MM.1S (cell line): ENCODE data around the gene CDKN3.

Experiments used
- DNase-seq: peaks from one replicate; pipeline ENCODE4 v3.0.0-alpha.2; 2015
- H2AFZ ChIP-seq: fragments of 300-600 bp; sonication (generic); 2 replicates; pipeline ENCODE4 v1.6.0; 2016; ENCODE audit warnings: antibody characterized with exemption, low read length
- H3F3A ChIP-seq: fragments of 300-600 bp; sonication (generic); 2 replicates; pipeline ENCODE4 v1.6.1; 2016; ENCODE audit warnings: mild to moderate bottlenecking, antibody characterized with exemption, low read length, moderate library complexity, mixed read lengths; ENCODE audit not compliant: insufficient read depth
- H3K27ac ChIP-seq: fragments of 300-600 bp; sonication (generic); 2 replicates; pipeline ENCODE4 v1.5.1; 2016; ENCODE audit warnings: mild to moderate bottlenecking, low read length
- H3K27me3 ChIP-seq: fragments of 300-600 bp; sonication (generic); replicated peaks from 2 replicates; pipeline ENCODE4 v1.6.0; 2016; ENCODE audit warnings: low read length; ENCODE audit not compliant: insufficient read depth
- H3K36me3 ChIP-seq: fragments of 300-600 bp; sonication (generic); replicated peaks from 2 replicates; pipeline ENCODE4 v1.6.1; 2016; ENCODE audit warnings: mild to moderate bottlenecking, low read length, mixed read lengths; ENCODE audit not compliant: insufficient read depth
- H3K4me1 ChIP-seq: fragments of 300-600 bp; sonication (generic); 2 replicates; pipeline ENCODE4 v1.6.1; 2016; ENCODE audit warnings: low read length, mixed read lengths
- H3K4me2 ChIP-seq: fragments of 300-600 bp; sonication (generic); 2 replicates; pipeline ENCODE4 v1.6.0; 2016; ENCODE audit warnings: low read depth, low read length
- H3K4me3 ChIP-seq: fragments of 300-600 bp; sonication (generic); 2 replicates; pipeline ENCODE4 v1.5.1; 2016; ENCODE audit warnings: low read length, mixed read lengths
- H3K79me2 ChIP-seq: fragments of 300-600 bp; sonication (generic); 2 replicates; pipeline ENCODE4 v1.6.1; 2016; ENCODE audit warnings: mixed run types, low read length, mixed read lengths
- H3K9ac ChIP-seq: fragments of 300-600 bp; sonication (generic); 2 replicates; pipeline ENCODE4 v1.6.1; 2016; ENCODE audit warnings: low read length, mixed read lengths
- H3K9me2 ChIP-seq: fragments of 300-600 bp; sonication (generic); replicated peaks from 2 replicates; pipeline ENCODE4 v1.6.1; 2016; ENCODE audit warnings: mild to moderate bottlenecking, low read length, mixed read lengths; ENCODE audit not compliant: insufficient read depth
- H3K9me3 ChIP-seq: fragments of 300-600 bp; sonication (generic); replicated peaks from 2 replicates; pipeline ENCODE4 v1.6.1; 2016; ENCODE audit warnings: mild to moderate bottlenecking, low read length, mixed read lengths; ENCODE audit not compliant: insufficient read depth
- H4K20me1 ChIP-seq: fragments of 300-600 bp; sonication (generic); 2 replicates; pipeline ENCODE4 v1.6.1; 2016; ENCODE audit warnings: mild to moderate bottlenecking, low read length, moderate library complexity, mixed read lengths; ENCODE audit not compliant: insufficient read depth
- EZH2 ChIP-seq: fragments of 300-600 bp; sonication (generic); optimal IDR thresholded peaks from 2 replicates; pipeline ENCODE3; 2017; ENCODE audit warnings: low read depth, mild to moderate bottlenecking, antibody characterized with exemption, low read length, mixed read lengths
- EZH2phosphoT487 ChIP-seq: fragments of 300-600 bp; sonication (generic); IDR thresholded peaks from 2 replicates; pipeline ENCODE4 v1.6.1; 2018; ENCODE audit warnings: antibody characterized with exemption, low read length
- TF ChIP-seq, protein P1 (sequence below): fragments of 300-600 bp; sonication (generic); IDR thresholded peaks from 2 replicates; pipeline ENCODE4 v1.5.1; 2016; ENCODE audit warnings: antibody characterized with exemption, low read length, mixed read lengths

The CDKN3 gene

DNA sequence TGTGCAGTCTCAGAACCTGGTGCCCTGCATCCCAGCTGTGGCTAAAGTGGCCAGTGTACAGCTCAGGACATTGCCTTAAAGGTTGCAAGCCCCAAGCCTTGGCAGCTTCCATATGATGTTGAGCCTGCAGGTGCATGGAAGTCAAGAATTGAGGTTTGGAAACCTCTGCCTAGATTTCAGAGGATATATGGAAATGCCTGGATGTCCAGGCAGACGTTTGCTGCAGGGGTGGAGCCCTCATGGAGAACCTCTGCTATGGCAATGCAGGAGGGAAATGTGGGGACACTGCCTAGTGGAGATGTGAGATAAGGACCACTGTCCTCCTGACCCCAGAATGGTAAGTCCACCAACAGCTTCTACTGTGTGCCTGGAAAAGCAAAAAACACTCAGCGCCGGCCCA, 62.3 kb downstream of the CDKN3 start:
- no peak overlapping the region for H3K9ac ChIP-seq
- H3K4me2 ChIP-seq: no peak overlapping the region
- no peaks in the 10 kb centered on the region for H3K4me1 ChIP-seq
- H3K36me3 ChIP-seq: no peaks in the 10 kb centered on the region
- no peak for DNase-seq
- H3K27me3 ChIP-seq: no peaks in the 10 kb centered on the region
- H4K20me1 ChIP-seq: no peaks in the 10 kb centered on the region
- no peak overlapping the region for H3K4me3 ChIP-seq
- H3K79me2 ChIP-seq: no peaks in the 10 kb centered on the region
- H3K9me2 ChIP-seq: no peaks in the 10 kb centered on the region
- H3K9me3 ChIP-seq: no peaks in the 10 kb centered on the region
- no peak overlapping the region for H2AFZ ChIP-seq
- H3K27ac ChIP-seq: no peak overlapping the region
- H3F3A ChIP-seq: no peaks in the 10 kb centered on the region
- TF ChIP-seq, protein P1, sequence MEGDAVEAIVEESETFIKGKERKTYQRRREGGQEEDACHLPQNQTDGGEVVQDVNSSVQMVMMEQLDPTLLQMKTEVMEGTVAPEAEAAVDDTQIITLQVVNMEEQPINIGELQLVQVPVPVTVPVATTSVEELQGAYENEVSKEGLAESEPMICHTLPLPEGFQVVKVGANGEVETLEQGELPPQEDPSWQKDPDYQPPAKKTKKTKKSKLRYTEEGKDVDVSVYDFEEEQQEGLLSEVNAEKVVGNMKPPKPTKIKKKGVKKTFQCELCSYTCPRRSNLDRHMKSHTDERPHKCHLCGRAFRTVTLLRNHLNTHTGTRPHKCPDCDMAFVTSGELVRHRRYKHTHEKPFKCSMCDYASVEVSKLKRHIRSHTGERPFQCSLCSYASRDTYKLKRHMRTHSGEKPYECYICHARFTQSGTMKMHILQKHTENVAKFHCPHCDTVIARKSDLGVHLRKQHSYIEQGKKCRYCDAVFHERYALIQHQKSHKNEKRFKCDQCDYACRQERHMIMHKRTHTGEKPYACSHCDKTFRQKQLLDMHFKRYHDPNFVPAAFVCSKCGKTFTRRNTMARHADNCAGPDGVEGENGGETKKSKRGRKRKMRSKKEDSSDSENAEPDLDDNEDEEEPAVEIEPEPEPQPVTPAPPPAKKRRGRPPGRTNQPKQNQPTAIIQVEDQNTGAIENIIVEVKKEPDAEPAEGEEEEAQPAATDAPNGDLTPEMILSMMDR: no peak
- TF ChIP-seq EZH2 (no peak), EZH2phosphoT487 (no peak)

DNA sequence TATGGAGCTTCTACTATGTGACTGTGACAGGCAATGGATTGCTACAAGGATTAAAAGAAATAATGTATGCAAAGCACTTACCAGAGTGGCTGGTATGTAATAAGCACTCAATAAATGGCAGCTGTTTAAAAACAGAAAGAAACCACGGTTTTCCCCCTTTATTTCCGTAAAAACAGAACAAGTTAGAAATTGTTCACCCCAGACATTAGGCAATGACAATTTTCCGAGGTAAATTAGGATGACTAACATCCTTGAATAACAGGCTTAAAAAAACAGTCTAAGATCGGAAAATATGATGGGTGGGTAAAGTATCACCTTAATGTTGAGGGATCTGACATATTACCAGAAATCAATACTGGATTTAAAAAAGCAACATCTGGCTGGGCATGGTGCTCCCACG, 65.2 kb downstream of the CDKN3 start:
- no peak for DNase-seq
- TF ChIP-seq, protein P1: no peak
- TF ChIP-seq EZH2phosphoT487 (no peak), EZH2 (no peak)
- H3K9me3 ChIP-seq: no peaks in the 10 kb centered on the region
- no peaks in the 10 kb centered on the region for H3K79me2 ChIP-seq
- H3K4me1 ChIP-seq: no peaks in the 10 kb centered on the region
- no peak overlapping the region for H3K27ac ChIP-seq
- H3K9ac ChIP-seq: no peak overlapping the region
- no peak overlapping the region for H3K4me3 ChIP-seq
- no peak overlapping the region for H3K4me2 ChIP-seq
- no peak overlapping the region for H2AFZ ChIP-seq
- no peaks in the 10 kb centered on the region for H3K27me3 ChIP-seq
- H3K36me3 ChIP-seq: no peaks in the 10 kb centered on the region
- no peaks in the 10 kb centered on the region for H3F3A ChIP-seq
- H4K20me1 ChIP-seq: no peaks in the 10 kb centered on the region
- no peaks in the 10 kb centered on the region for H3K9me2 ChIP-seq

DNA sequence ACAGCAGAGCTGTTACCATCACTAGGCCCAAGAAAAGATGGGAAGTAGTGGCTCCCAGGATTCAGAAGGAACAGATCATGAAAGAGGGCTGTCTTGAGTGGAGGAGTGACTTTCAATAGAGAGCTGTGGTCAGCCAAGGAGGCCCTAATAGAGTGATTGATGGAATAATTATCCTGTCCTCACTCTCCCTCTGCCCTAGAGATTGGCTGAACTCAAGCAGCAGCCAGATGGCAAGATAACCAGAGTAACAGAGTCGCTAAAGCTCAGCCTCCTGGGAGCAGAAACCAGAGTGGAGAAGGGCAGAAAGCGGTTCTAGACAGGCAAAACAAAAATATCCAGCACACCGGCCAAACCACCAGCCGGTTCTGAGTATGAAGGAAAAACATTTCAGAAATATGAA, 68.8 kb downstream of the CDKN3 start:
- Histone ChIP-seq H3K4me1 (no peaks in the 10 kb centered on the region), H3K27ac (no peak overlapping the region), H4K20me1 (no peaks in the 10 kb centered on the region), H3K4me2 (no peak overlapping the region), H3K27me3 (no peaks in the 10 kb centered on the region), H2AFZ (no peak overlapping the region), H3K9ac (no peak overlapping the region), H3K4me3 (no peak overlapping the region), H3K9me2 (no peaks in the 10 kb centered on the region), H3K36me3 (no peaks in the 10 kb centered on the region), H3K79me2 (no peaks in the 10 kb centered on the region), H3K9me3 (no peaks in the 10 kb centered on the region), H3F3A (no peaks in the 10 kb centered on the region)
- TF ChIP-seq EZH2phosphoT487 (no peak), EZH2 (no peak)
- TF ChIP-seq, protein P1: no peak
- no peak for DNase-seq
